ENCODE data around the gene USH1C. TPM values are rescaled to one million over a fixed set of nuclear protein-coding genes. Genes with fewer than 3 reads are reported as not detected.

USH1C gene
- total RNA-seq, 4 donors from 2014 or later = 1.0 to 5.9 (median 3.9) TPM; not detected in 1

- no peak for DNase-seq
- no peak overlapping the region for H3K4me3 ChIP-seq (replicated peaks in 1 of 3)
- WGBS, 2 donors = 81 to 82% methylated on average over 6 to 8 of the region's 8 CpGs
- no peaks in the 10 kb centered on the region for H3K36me3 ChIP-seq
- TF ChIP-seq CTCF (IDR thresholded peaks at IDR 0.05) (no peak), POLR2A (IDR thresholded peaks at IDR 0.05) (no peak)
- H3K9me3 ChIP-seq = no peaks in the 10 kb centered on the region
- H3K4me1 ChIP-seq = no peaks in the 10 kb centered on the region
- H3K27ac ChIP-seq = no peak overlapping the region
- intact Hi-C loops (cut with DNase I) = no loop called here
- no peaks in the 10 kb centered on the region for H3K27me3 ChIP-seq
Measured at GRCh38 chr11:17588166-17588565, 44.0 kb upstream of the USH1C start.

GRCh38 chr11:17585911-17586695 lies 41.9 kb upstream of the USH1C start:
- 63 to 81% methylated on average over 5 to 6 of the region's 6 CpGs for whole genome bisulfite sequencing, 2 donors
- Histone ChIP-seq H3K4me3 (replicated peaks in 1 of 3) (no peak overlapping the region), H3K36me3 (no peaks in the 10 kb centered on the region), H3K27me3 (no peaks in the 10 kb centered on the region), H3K4me1 (no peaks in the 10 kb centered on the region), H3K9me3 (no peaks in the 10 kb centered on the region), H3K27ac (no peak overlapping the region)
- DNase-seq = no peak
- intact Hi-C loops (cut with DNase I) = no loop called here
- TF ChIP-seq CTCF (IDR thresholded peaks at IDR 0.05) (no peak), POLR2A (IDR thresholded peaks at IDR 0.05) (no peak)

- intact Hi-C loops (cut with DNase I) = no loop called here
- TF ChIP-seq CTCF (IDR thresholded peaks at IDR 0.05) (no peak), POLR2A (IDR thresholded peaks at IDR 0.05) (no peak)
- no peak for DNase-seq
- H3K9me3 ChIP-seq = no peaks in the 10 kb centered on the region
- H3K27me3 ChIP-seq = no peaks in the 10 kb centered on the region
- WGBS, 2 donors = 96 to 97% methylated on average over 4 of the region's 4 CpGs
- H3K4me1 ChIP-seq = no peaks in the 10 kb centered on the region
- no peak overlapping the region for H3K4me3 ChIP-seq (replicated peaks in 1 of 3)
- H3K36me3 ChIP-seq = no peaks in the 10 kb centered on the region
- no peak overlapping the region for H3K27ac ChIP-seq
Measured at GRCh38 chr11:17581732-17582053, 37.5 kb upstream of the USH1C start.

GRCh38 chr11:17581036-17581731 lies 37.0 kb upstream of the USH1C start:
- no peak for DNase-seq
- Histone ChIP-seq H3K27ac (no peak overlapping the region), H3K4me1 (no peaks in the 10 kb centered on the region), H3K36me3 (no peaks in the 10 kb centered on the region), H3K4me3 (replicated peaks in 1 of 3) (no peak overlapping the region), H3K27me3 (no peaks in the 10 kb centered on the region), H3K9me3 (no peaks in the 10 kb centered on the region)
- TF ChIP-seq CTCF (IDR thresholded peaks at IDR 0.05) = no peak
- no peak for TF ChIP-seq POLR2A (IDR thresholded peaks at IDR 0.05)
- 74 to 76% methylated on average over 6 of the region's 6 CpGs for WGBS, 2 donors
- intact Hi-C loops (cut with DNase I) = no loop called here

GRCh38 chr11:17580271-17580670 lies 36.1 kb upstream of the USH1C start:
- no peak for TF ChIP-seq CTCF (IDR thresholded peaks at IDR 0.05)
- TF ChIP-seq POLR2A (IDR thresholded peaks at IDR 0.05) = no peak
- no peak overlapping the region for H3K4me3 ChIP-seq (replicated peaks in 1 of 3)
- H3K9me3 ChIP-seq = no peaks in the 10 kb centered on the region
- intact Hi-C loops (cut with DNase I) = no loop called here
- no peak overlapping the region for H3K27ac ChIP-seq
- no peaks in the 10 kb centered on the region for H3K4me1 ChIP-seq
- WGBS, 2 donors = 44 to 70% methylated on average over 1 of the region's 1 CpG
- no peaks in the 10 kb centered on the region for H3K36me3 ChIP-seq
- no peak for DNase-seq
- H3K27me3 ChIP-seq = no peaks in the 10 kb centered on the region
